Cardiac septum (tissue), 1 donor: ENCODE results near the gene G0S2. TPM values are rescaled to one million over a fixed set of nuclear protein-coding genes. Genes with fewer than 3 reads are reported as not detected.

Experiments
- DNase-seq: peaks from one replicate; pipeline ENCODE4 v3.0.0-alpha.2; 2020; ENCODE audit warnings: low spot score
- intact Hi-C: fragments of 100-400 bp; cut with DNase I; formaldehyde crosslinking; loops from one replicate; pipeline ENCODE4 v1.14.0; 2022
- total RNA-seq: library from RNA; stranded (reverse); fragmentation: NEBNext Ultra II Directional; extraction: Animal tissue kit (Norgen Biotek cat#: 25700); gene quantifications from one replicate; pipeline ENCODE4 v1.2.1, GENCODE V29; 2021
- donor health status: DM: no; HTN: no; CAD: no.

G0S2 gene
- total RNA-seq, 1 donor from 2014 or later = 246 TPM

DNA sequence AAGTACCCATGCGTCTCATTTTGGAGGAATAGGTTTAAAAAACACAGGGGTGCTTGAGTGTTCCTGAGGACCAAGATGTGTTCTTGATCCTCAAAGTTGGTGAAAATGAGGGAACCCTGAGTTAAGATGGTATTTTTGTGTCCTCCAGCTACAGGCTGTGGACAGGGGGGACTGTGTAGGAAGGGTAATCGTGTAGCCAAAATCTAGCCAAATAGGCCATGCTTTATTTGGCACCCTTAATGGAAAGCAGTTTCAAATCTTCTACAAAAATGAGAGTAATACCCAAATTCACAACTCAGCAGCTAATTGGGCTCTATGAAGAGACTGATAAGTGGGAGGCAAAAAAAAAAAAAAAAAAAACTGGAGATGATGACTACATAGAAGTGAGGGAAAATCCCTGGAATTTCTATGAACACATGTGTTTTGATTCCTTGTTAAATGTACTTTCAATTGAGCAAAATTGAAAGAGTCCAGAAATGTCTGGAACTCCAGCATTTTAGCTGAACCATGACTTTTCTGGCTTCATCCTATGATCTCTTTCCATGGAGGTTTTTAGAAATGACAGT, 29.9 kb downstream of the G0S2 start:
- intact Hi-C loops = no loop called here
- no peak for DNase-seq

- intact Hi-C loops = no loop called here
- no peak for DNase-seq
Measured at GRCh38 chr1:209706622-209707021, 31.4 kb downstream of the G0S2 start.

- DNase-seq = no peak
- intact Hi-C loops = no loop called here
Measured at GRCh38 chr1:209707308-209707707, 32.1 kb downstream of the G0S2 start.

DNA sequence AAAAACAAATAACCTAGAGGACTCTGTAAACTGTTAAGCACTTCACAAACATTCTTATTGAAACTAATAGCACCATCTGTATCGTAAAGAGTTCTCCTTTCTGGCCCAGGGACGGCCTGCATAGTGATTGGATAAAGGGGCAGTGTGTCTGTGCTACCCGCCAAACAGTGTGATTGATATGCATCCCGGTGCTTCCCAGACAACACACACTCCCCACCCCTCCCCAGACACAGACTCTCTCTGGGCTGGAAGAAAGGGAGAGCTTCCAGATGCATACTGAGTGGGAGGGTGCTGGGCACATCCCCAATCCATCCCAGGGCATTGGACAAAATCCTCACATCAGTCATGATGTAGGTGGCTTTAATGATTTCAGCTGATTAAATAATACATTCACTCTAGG, 33.1 kb downstream of the G0S2 start:
- no peak for DNase-seq
- intact Hi-C loops = no loop called here

- no peak for DNase-seq
- intact Hi-C loops = no loop called here
Measured at GRCh38 chr1:209710093-209710492, 34.9 kb downstream of the G0S2 start.

GRCh38 chr1:209710847-209711246, 35.6 kb downstream of the G0S2 start:
- DNase-seq = no peak
- intact Hi-C loops = no loop called here

DNA sequence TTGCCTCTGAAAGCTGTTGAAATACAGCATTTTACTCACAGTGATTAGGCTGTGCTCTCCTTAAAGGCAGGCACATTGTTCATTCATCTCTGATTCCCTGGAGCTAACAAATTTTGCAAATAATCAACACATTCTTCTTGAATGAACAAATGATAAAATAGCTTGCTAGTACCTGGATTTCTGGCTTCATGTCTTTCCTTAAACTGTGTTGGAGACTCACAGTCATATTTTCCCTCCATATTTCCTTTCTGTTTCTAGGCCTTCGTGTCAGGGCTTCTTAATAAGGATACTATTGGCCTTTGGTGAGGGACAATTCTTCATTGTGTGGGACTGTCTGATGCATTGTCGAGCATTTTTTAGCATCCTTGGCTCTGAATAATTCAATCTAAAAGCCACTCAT, 39.1 kb downstream of the G0S2 start:
- intact Hi-C loops = no loop called here
- DNase-seq = no peak

DNA sequence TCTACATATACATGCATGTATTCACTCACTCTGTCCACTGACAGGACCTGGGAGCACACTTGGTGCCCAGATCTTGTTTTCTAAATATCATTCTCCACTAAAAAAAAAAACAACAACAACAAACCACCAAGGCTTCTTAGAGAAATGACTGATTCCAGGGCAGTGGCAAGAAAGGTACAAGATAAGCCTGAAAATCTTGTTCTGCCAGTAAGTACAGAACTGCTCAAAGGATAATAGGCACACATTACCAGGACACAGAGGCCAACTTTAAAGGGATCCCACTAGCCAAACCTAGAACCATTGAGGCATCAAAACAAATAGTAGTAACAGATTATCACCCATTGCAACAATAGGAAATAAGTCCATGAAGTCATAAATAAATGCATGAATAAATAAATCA, 40.1 kb downstream of the G0S2 start:
- intact Hi-C loops = no loop called here
- no peak for DNase-seq

GRCh38 chr1:209717818-209718217, 42.6 kb downstream of the G0S2 start:
- DNase-seq = no peak
- intact Hi-C loops = no loop called here

GRCh38 chr1:209720326-209720725, 45.1 kb downstream of the G0S2 start:
- intact Hi-C loops = no loop called here
- DNase-seq = no peak

- no peak for DNase-seq
Measured at GRCh38 chr1:209720826-209721225, 45.6 kb downstream of the G0S2 start.

DNA sequence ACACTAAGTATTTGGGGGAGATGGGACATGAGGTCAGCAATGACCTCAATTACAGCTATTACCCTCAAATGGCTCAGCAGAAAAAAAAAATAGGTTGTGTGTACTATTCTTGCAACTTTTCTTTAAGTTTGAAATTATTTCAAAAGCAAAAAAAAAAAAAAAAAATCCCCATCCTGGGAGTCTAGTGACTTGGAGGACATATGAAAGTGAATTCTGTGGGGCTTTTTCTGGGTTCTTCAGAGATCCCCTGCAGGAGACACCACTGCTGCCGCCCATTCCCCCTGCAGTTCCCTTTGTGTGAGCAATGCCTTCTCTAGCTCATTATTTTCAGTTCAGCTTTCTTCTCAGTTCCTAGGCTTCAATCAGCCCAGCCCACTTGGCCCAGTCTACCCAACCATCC, 46.1 kb downstream of the G0S2 start:
- intact Hi-C loops = no loop called here

More at GRCh38 chr1:209720826-209721225, 45.6 kb downstream of the G0S2 start:
- intact Hi-C loops = no loop called here

GRCh38 chr1:209723265-209723664, 48.1 kb downstream of the G0S2 start:
- intact Hi-C loops = no loop called here
- no peak for DNase-seq

More for the DNA sequence above, 46.1 kb downstream of the G0S2 start:
- no peak for DNase-seq

DNA sequence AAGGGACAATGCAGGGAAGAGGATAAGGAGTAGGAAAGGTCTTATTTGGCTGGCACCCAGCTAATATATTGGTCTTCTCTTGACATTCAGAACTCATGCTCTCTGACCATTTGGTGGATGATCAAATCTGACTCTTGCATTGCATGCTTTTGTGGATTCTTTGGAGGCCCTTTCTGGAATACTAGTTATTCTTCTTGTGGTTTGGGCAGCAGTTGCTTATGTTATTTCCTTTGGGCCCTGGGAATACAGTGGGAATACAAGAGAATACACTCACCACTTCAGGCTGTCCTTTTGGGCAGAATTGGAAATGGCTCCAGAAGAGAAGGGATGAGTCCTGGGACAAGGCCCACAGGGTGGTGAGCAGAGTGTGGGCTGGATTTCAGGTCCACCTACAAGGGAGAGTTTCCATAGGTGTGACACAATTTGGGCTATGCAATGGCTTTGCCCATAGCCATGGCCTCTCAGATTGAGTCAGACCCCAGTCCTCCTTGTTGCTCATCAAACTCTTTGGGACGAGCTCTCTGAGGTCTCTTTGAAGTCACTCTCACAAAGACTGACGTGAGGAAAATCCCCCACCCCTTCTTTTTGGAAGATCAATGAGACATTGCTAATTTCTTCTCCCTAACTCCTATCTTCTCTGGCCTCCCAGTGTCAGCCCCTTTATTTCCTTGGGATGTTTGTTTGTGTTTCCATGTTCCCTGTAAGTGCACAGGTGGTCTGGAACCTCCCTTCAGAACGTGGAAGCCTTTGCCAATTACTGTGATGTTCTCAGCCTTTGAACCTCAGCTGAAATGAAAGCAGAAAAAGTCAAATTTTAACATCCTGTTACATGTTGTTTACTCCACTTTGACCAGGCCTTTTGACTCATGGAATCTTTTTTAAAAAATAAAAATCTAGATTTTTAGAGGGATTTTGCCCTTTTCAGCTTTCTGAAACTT, 48.8 kb downstream of the G0S2 start:
- intact Hi-C loops = no loop called here
- DNase-seq = no peak

Other genes with a start within 250 kb of the G0S2 start
- not detected for gene CAMK1G, start 91.7 kb upstream of the G0S2 start, total RNA-seq
- 3.6 TPM for gene LAMB3, start 23.0 kb upstream of the G0S2 start, total RNA-seq
- gene HSD11B1, start 29.4 kb downstream of the G0S2 start, total RNA-seq = 15.0 TPM
- 1.00 TPM for gene TRAF3IP3, start 80.6 kb downstream of the G0S2 start, total RNA-seq
- 1.6 TPM for gene C1orf74, start 109.1 kb downstream of the G0S2 start, total RNA-seq
- 34.0 TPM for gene IRF6, start 130.7 kb downstream of the G0S2 start, total RNA-seq
- 4.1 TPM for gene UTP25, start 152.6 kb downstream of the G0S2 start, total RNA-seq